Thymus (tissue), 14 donors: Measurements from ENCODE around the gene SEPTIN7. TPM values are rescaled to one million over a fixed set of nuclear protein-coding genes. Genes with fewer than 3 reads are reported as not detected.
"Not testable (repeated sequence)": the region's sequence is repeated elsewhere in the genome, so short reads cannot be mapped to it uniquely, and the experiment has no call there.

Experiments
- DNase-seq, 9 donors: peaks; one replicate each; pipeline ENCODE4 v3.0.0-alpha.2; 2013; ENCODE audit warnings: low spot score in 9 of 9, low read depth in 6 of 9, missing footprints in 1 of 9
- H3K27ac ChIP-seq, 2 donors: one replicate each; pipeline ENCODE4 v1.5.1; 2013; ENCODE audit warnings: control low read depth in 1 of 2, low read depth in 1 of 2, low read length in 1 of 2, mild to moderate bottlenecking in 1 of 2, moderate library complexity in 1 of 2
- H3K27me3 ChIP-seq, 2 donors: one replicate each; pipeline ENCODE4 v1.5.1; 2013; ENCODE audit warnings: low read length in 1 of 2; ENCODE audit not compliant: control insufficient read depth in 2 of 2, insufficient read depth in 1 of 2
- H3K36me3 ChIP-seq, 2 donors: one replicate each; pipeline ENCODE4 v1.5.1; 2013; ENCODE audit warnings: low read length in 1 of 2, mild to moderate bottlenecking in 1 of 2, moderate library complexity in 1 of 2; ENCODE audit not compliant: control insufficient read depth in 2 of 2, insufficient read depth in 2 of 2
- H3K4me1 ChIP-seq, 2 donors: one replicate each; pipeline ENCODE4 v1.5.1; 2013; ENCODE audit warnings: low read length in 2 of 2; ENCODE audit not compliant: control insufficient read depth in 2 of 2, insufficient read depth in 2 of 2
- H3K4me3 ChIP-seq, 2 donors: one replicate each; pipeline ENCODE4 v1.5.1; 2013; ENCODE audit warnings: low read length in 2 of 2, control low read depth in 1 of 2, mild to moderate bottlenecking in 1 of 2
- H3K9me3 ChIP-seq, 2 donors: one replicate each; pipeline ENCODE4 v1.5.1; 2013; ENCODE audit warnings: low read length in 1 of 2, mild to moderate bottlenecking in 1 of 2; ENCODE audit not compliant: control insufficient read depth in 2 of 2, insufficient read depth in 1 of 2
- WGBS: extraction: QIAGEN DNeasy Blood & Tissue Kit; methylation state at CpG from one replicate; pipeline ENCODE4 v1.1.7; 2013; 5-methylcytosine and 5-hydroxymethylcytosine counted together
- long read RNA-seq, 10 donors: transcript quantifications; one replicate each; lab custom pipeline, GENCODE V29; 2026
- polyA plus RNA-seq: library from polyadenylated mRNA; stranded (reverse); fragments of 200-250 nt; gene quantifications from one replicate; pipeline ENCODE4 v1.2.3, GENCODE V29; 2013
- total RNA-seq: library from RNA; stranded (reverse); fragments of 120-200 nt; gene quantifications from one replicate; pipeline ENCODE4 v1.2.4, GENCODE V29; 2013
- donor health status: healthy.

SEPTIN7 gene
- total RNA-seq (362 TPM), polyA plus RNA-seq (258 TPM)
- long read RNA-seq, donor 1, full-length matches to known transcripts = 5 of 5 reads
- long read RNA-seq, donor 1, partial matches to known transcripts = 0 of 5 reads
- long read RNA-seq, donor 1, other reads (novel, unspliced or antisense) = 0 of 5 reads
- long read RNA-seq, donor 2 = 0 reads
- long read RNA-seq, donor 3, full-length matches to known transcripts = 64 of 206 reads
- long read RNA-seq, donor 3, partial matches to known transcripts = 142 of 206 reads
- long read RNA-seq, donor 3, other reads (novel, unspliced or antisense) = 0 of 206 reads
- long read RNA-seq, donor 4, full-length matches to known transcripts = 8 of 78 reads
- long read RNA-seq, donor 4, partial matches to known transcripts = 70 of 78 reads
- long read RNA-seq, donor 4, other reads (novel, unspliced or antisense) = 0 of 78 reads
- long read RNA-seq, donor 5, full-length matches to known transcripts = 59 of 266 reads
- long read RNA-seq, donor 5, partial matches to known transcripts = 207 of 266 reads
- long read RNA-seq, donor 5, other reads (novel, unspliced or antisense) = 0 of 266 reads
- long read RNA-seq, donor 6, full-length matches to known transcripts = 46 of 85 reads
- long read RNA-seq, donor 6, partial matches to known transcripts = 32 of 85 reads
- long read RNA-seq, donor 6, other reads (novel, unspliced or antisense) = 7 of 85 reads
- long read RNA-seq, donor 7, full-length matches to known transcripts = 62 of 156 reads
- long read RNA-seq, donor 7, partial matches to known transcripts = 88 of 156 reads
- long read RNA-seq, donor 7, other reads (novel, unspliced or antisense) = 6 of 156 reads
- long read RNA-seq, donor 8, full-length matches to known transcripts = 16 of 46 reads
- long read RNA-seq, donor 8, partial matches to known transcripts = 30 of 46 reads
- long read RNA-seq, donor 8, other reads (novel, unspliced or antisense) = 0 of 46 reads
- long read RNA-seq, donor 9, full-length matches to known transcripts = 36 of 79 reads
- long read RNA-seq, donor 9, partial matches to known transcripts = 35 of 79 reads
- long read RNA-seq, donor 9, other reads (novel, unspliced or antisense) = 8 of 79 reads
- long read RNA-seq, donor 10, full-length matches to known transcripts = 18 of 91 reads
- long read RNA-seq, donor 10, partial matches to known transcripts = 73 of 91 reads
- long read RNA-seq, donor 10, other reads (novel, unspliced or antisense) = 0 of 91 reads

GRCh38 chr7:35800718-35801391 is at the start of gene SEPTIN7:
Gene SEPTIN7, plus strand, starts transcription at chr7:35801057. Its CDS starts 153 bp downstream, at chr7:35801210.
- Histone ChIP-seq H3K9me3 (peaks cover 0 to 4% of the 10 kb centered on the region in 2 donors), H3K27ac (peak within 1 kb of the TSS; percentile 99 to 100), H3K36me3 (no peaks in the 10 kb centered on the region), H3K4me1 (peaks cover 4 to 8% of the 10 kb centered on the region in 2 donors), H3K4me3 (peak within 1 kb of the TSS; percentile 93 to 95), H3K27me3 (no peaks in the 10 kb centered on the region)
- under 1% methylated on average over 62 of the region's 62 CpGs for WGBS
- peak; percentile 95 to 100 (median 99) for DNase-seq

- no peaks in the 10 kb centered on the region for H3K4me1 ChIP-seq
- no peak overlapping the region for H3K27ac ChIP-seq
- H3K9me3 ChIP-seq = no peaks in the 10 kb centered on the region
These were observed 48.1 kb upstream of the SEPTIN7 start for GRCh38 chr7:35752742-35753141.

GRCh38 chr7:35753761-35754603 is 46.9 kb upstream of the SEPTIN7 start:
- Histone ChIP-seq H3K36me3 (no peaks in the 10 kb centered on the region), H3K27me3 (no peaks in the 10 kb centered on the region), H3K4me1 (no peaks in the 10 kb centered on the region), H3K9me3 (no peaks in the 10 kb centered on the region), H3K27ac (no peak overlapping the region), H3K4me3 (no peak overlapping the region)
- no peak for DNase-seq
- WGBS = 92% methylated on average over 7 of the region's 7 CpGs

More at GRCh38 chr7:35752742-35753141, 48.1 kb upstream of the SEPTIN7 start:
- no peak for DNase-seq
- no peaks in the 10 kb centered on the region for H3K27me3 ChIP-seq
- no peak overlapping the region for H3K4me3 ChIP-seq
- no peaks in the 10 kb centered on the region for H3K36me3 ChIP-seq
- WGBS = 97% methylated on average over 2 of the region's 2 CpGs

GRCh38 chr7:35754741-35755140 is 46.1 kb upstream of the SEPTIN7 start:
- no peak for DNase-seq
- Histone ChIP-seq H3K27me3 (no peaks in the 10 kb centered on the region), H3K4me1 (no peaks in the 10 kb centered on the region), H3K9me3 (no peaks in the 10 kb centered on the region), H3K27ac (no peak overlapping the region), H3K4me3 (no peak overlapping the region), H3K36me3 (no peaks in the 10 kb centered on the region)
- WGBS = 93% methylated on average over 1 of the region's 1 CpG

- Histone ChIP-seq H3K27ac (no peak overlapping the region), H3K4me1 (no peaks in the 10 kb centered on the region), H3K4me3 (no peak overlapping the region), H3K36me3 (no peaks in the 10 kb centered on the region), H3K27me3 (no peaks in the 10 kb centered on the region), H3K9me3 (no peaks in the 10 kb centered on the region)
- WGBS = 97% methylated on average over 3 of the region's 3 CpGs
- no peak for DNase-seq
These were observed 45.1 kb upstream of the SEPTIN7 start for GRCh38 chr7:35755711-35756110.

GRCh38 chr7:35756453-35756852 is 44.4 kb upstream of the SEPTIN7 start:
- not testable (repeated sequence) for DNase-seq, H3K4me3 ChIP-seq, H3K9me3 ChIP-seq, H3K27ac ChIP-seq, H3K36me3 ChIP-seq, H3K4me1 ChIP-seq, H3K27me3 ChIP-seq
- 100% methylated on average over 2 of the region's 2 CpGs for WGBS

- no peak for DNase-seq
- WGBS = 94% methylated on average over 3 of the region's 3 CpGs
- Histone ChIP-seq H3K4me1 (no peaks in the 10 kb centered on the region), H3K36me3 (no peaks in the 10 kb centered on the region), H3K4me3 (no peak overlapping the region), H3K27me3 (no peaks in the 10 kb centered on the region), H3K27ac (no peak overlapping the region), H3K9me3 (no peaks in the 10 kb centered on the region)
These were observed 43.3 kb upstream of the SEPTIN7 start for GRCh38 chr7:35757574-35757973.

GRCh38 chr7:35758421-35758820 is 42.4 kb upstream of the SEPTIN7 start:
- Histone ChIP-seq H3K4me3 (no peak overlapping the region), H3K4me1 (no peaks in the 10 kb centered on the region), H3K27me3 (no peaks in the 10 kb centered on the region), H3K9me3 (no peaks in the 10 kb centered on the region), H3K27ac (no peak overlapping the region), H3K36me3 (no peaks in the 10 kb centered on the region)
- WGBS = 49% methylated on average over 2 of the region's 2 CpGs
- no peak for DNase-seq
